ENCODE measurements around the gene HDAC9. TPM values are rescaled to one million over a fixed set of nuclear protein-coding genes. Genes with fewer than 3 reads are reported as not detected.

Gene HDAC9
- total RNA-seq, 1 experiment from 2014 or later: 4.3 TPM

- TF ChIP-seq POLR2AphosphoS5 (IDR thresholded peaks at IDR 0.05; ENCODE audit: low read depth, low read length) (no peak), ATF3 (IDR thresholded peaks at IDR 0.05) (no peak)
These were observed 348.4 kb downstream of the HDAC9 start (continued) for GRCh38 chr7:18843979-18844378.

- ATAC-seq (no peak), DNase-seq (ENCODE audit: low read depth, low spot score) (no peak)
- BruUV-seq (replicated peaks): no TSS peak
- POLR2A ChIA-PET: no interaction called here
- CTCF ChIA-PET: no interaction called here
- H3K4me2 ChIP-seq (ENCODE audit: low read length): no peak overlapping the region
- no peaks in the 10 kb centered on the region for H3K9me3 ChIP-seq (ENCODE audit: control insufficient read depth in 1 of 2, insufficient read depth in 1 of 2, low read depth in 1 of 2, low read length in 2 of 2)
- peaks cover 1% of the 10 kb centered on the region; the same call in 1 of the 2 replicates for H3K9me2 ChIP-seq (ENCODE audit: insufficient read depth)
- H3K4me1 ChIP-seq (ENCODE audit: control insufficient read depth in 1 of 2, insufficient read depth in 2 of 2, low read length in 2 of 2): no peaks in the 10 kb centered on the region
- no peaks in the 10 kb centered on the region for H3K27me3 ChIP-seq (ENCODE audit: insufficient read depth, low read length)
- H3K9ac ChIP-seq (ENCODE audit: low read length): no peak overlapping the region
- no peak overlapping the region for H3K27ac ChIP-seq (ENCODE audit: low read depth, low read length)
- H3K4me3 ChIP-seq (replicated peaks in 1 of 2; ENCODE audit: low read depth in 1 of 2, low read length in 2 of 2): no peak overlapping the region
- RAD21 ChIA-PET (ENCODE audit: low non-redundant PET in 1 of 2, low total read pairs in 2 of 2, uncharacterized antibody in 2 of 2, unreplicated experiment in 2 of 2): no interaction called here
- H2AFZ ChIP-seq (ENCODE audit: low read depth, low read length, poor library complexity, severe bottlenecking): no peak overlapping the region
- intact Hi-C loops (cut with micrococcal nuclease): no loop called here
- TF ChIP-seq ZFX (IDR thresholded peaks at IDR 0.05) (no peak), YY1 (IDR thresholded peaks at IDR 0.05; ENCODE audit: extremely low read depth, insufficient replicate concordance, low read depth, low read length) (no peak), TCF7L2 (IDR thresholded peaks at IDR 0.05; ENCODE audit: borderline replicate concordance, extremely low read depth, insufficient read depth, insufficient read length) (no peak), SP1 (IDR thresholded peaks at IDR 0.05; ENCODE audit: low read depth) (no peak), SRF (IDR thresholded peaks at IDR 0.05; ENCODE audit: low read depth) (no peak), CEBPB (IDR thresholded peaks at IDR 0.05; ENCODE audit: low read depth) (no peak), EGR1 (IDR thresholded peaks at IDR 0.05; ENCODE audit: low read depth) (no peak), CTCF (IDR thresholded peaks at IDR 0.05 in 2 of 3, conservative IDR thresholded peaks at IDR 0.05 in 1 of 3; ENCODE audit: borderline replicate concordance in 1 of 3, insufficient read depth in 1 of 3, low read depth in 2 of 3, low read length in 2 of 3) (no peak)
- no peaks in the 10 kb centered on the region for H4K20me1 ChIP-seq (ENCODE audit: insufficient read depth)
- no peaks in the 10 kb centered on the region for H3K36me3 ChIP-seq (ENCODE audit: control insufficient read depth in 1 of 2, insufficient read depth in 2 of 2, low read length in 2 of 2)
- H3K79me2 ChIP-seq (ENCODE audit: insufficient read depth, low read length): no peaks in the 10 kb centered on the region
These were observed 349.2 kb downstream of the HDAC9 start for GRCh38 chr7:18844735-18845134.
